SK-N-SH treated with all-trans-retinoic acid at 6 μM for 48 hours (cell line): ENCODE measurements around the gene MYO16.

Experiments used
- RARB ChIP-seq: fragments of 250-450 bp; sonication (Bioruptor Pico); IDR thresholded peaks from 2 replicates; pipeline ENCODE4 v1.8.0; 2021; ENCODE audit warnings: mild to moderate bottlenecking, moderate library complexity
- ZC3H10 ChIP-seq: fragments of 250-450 bp; sonication (Bioruptor Pico); IDR thresholded peaks from 2 replicates; pipeline ENCODE4 v1.5.1; 2021; ENCODE audit warnings: mild to moderate bottlenecking, moderate library complexity

DNA sequence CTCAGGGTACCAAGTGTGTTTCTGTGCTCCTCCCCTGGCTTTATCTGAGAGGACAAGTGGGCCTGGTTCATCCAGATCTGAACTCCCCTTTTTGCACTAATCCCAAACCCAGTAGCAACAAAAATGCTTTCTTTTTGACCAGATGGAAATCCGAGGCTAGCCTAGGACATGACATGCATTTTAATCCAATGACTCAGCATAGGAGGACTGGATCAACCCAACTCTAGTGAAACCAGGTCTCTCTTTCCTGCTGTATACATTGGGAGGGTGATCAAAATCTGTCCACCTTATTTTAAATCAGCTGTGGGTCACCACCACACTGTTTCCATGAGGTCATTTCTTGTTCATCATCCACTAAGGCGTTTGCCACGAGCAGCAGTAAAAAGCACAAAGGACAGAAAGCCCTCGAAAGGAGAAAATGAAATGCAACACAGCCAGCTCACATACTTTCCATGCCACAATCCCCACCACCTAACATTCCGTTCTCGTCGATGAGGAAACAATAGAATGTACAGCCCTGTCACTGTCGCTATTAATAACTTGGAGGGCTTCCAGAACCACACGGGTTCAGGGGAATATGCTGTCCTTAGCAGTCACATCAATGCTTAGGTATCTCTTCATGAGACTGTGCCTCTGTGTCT lies 614.0 kb downstream of the MYO16 start:
- no peak for TF ChIP-seq RARB (CRISPR knock-in tag)
- no peak for TF ChIP-seq ZC3H10 (CRISPR knock-in tag)
